ENCODE results near the gene ZSCAN10. TPM values are rescaled to one million over a fixed set of nuclear protein-coding genes. Genes with fewer than 3 reads are reported as not detected.
"Not testable (repeated sequence)": the region's sequence is repeated elsewhere in the genome, so short reads cannot be mapped to it uniquely, and the experiment has no call there.

ZSCAN10 gene
- total RNA-seq, 1 experiment from 2014 or later: 207 TPM

- H3K9me3 Mint-ChIP-seq: no peaks in the 10 kb centered on the region
- H2BK120ac ChIP-seq (ENCODE audit: low read depth, low read length, poor library complexity, severe bottlenecking): no peak overlapping the region
Measured at GRCh38 chr16:3140603-3141427, 41.7 kb upstream of the ZSCAN10 start.

GRCh38 chr16:3139561-3139960 is 40.5 kb upstream of the ZSCAN10 start:
- H2BK20ac ChIP-seq (ENCODE audit: low read depth, low read length, poor library complexity, severe bottlenecking); H3K56ac ChIP-seq (ENCODE audit: insufficient read length, low read depth, low read length); H3K9me3 Mint-ChIP-seq; H3K23me2 ChIP-seq (ENCODE audit: insufficient read length, low read depth, low read length, poor library complexity, severe bottlenecking); H3K18ac ChIP-seq (ENCODE audit: insufficient read length, low read depth, low read length); H4K5ac ChIP-seq (ENCODE audit: insufficient read length, low read depth, low read length); DNase-seq; H3K9me3 ChIP-seq (ENCODE audit: control insufficient read depth, low read depth, low read length); H3K79me2 ChIP-seq (ENCODE audit: insufficient read depth, low read length); H2BK120ac ChIP-seq (ENCODE audit: low read depth, low read length, poor library complexity, severe bottlenecking); H3K4me2 ChIP-seq (ENCODE audit: insufficient read depth, insufficient read length, low read length); H3K23ac ChIP-seq (ENCODE audit: insufficient read length, low read depth, low read length); H3K14ac ChIP-seq (ENCODE audit: insufficient read depth, low read length); H3K79me1 ChIP-seq (ENCODE audit: insufficient read depth, low read depth, low read length, poor library complexity, severe bottlenecking); H2BK15ac ChIP-seq (ENCODE audit: low read depth, low read length); H3K27me3 Mint-ChIP-seq (ENCODE audit: low read depth); H3K9ac ChIP-seq (ENCODE audit: extremely low read depth, insufficient read length, low read length); H3K4me3 Mint-ChIP-seq; H2BK5ac ChIP-seq (ENCODE audit: insufficient read length, low read length); H2AK5ac ChIP-seq (ENCODE audit: insufficient read length, low read length); H2AFZ ChIP-seq (ENCODE audit: low read length); H3K27ac Mint-ChIP-seq; H4K20me1 ChIP-seq (ENCODE audit: control insufficient read depth, insufficient read depth, insufficient read length); H3K4me1 Mint-ChIP-seq; H4K91ac ChIP-seq (ENCODE audit: insufficient read length, low read depth, low read length); H4K8ac ChIP-seq (replicated peaks; ENCODE audit: insufficient read length, low read depth, low read length); H2BK12ac ChIP-seq (ENCODE audit: insufficient read length, low read depth, low read length); H3K27me3 ChIP-seq (ENCODE audit: insufficient read depth, low read length); H3T11ph ChIP-seq (ENCODE audit: low read length); H3K27ac ChIP-seq (ENCODE audit: insufficient read length, low read depth, low read length); H3K4me1 ChIP-seq (ENCODE audit: insufficient read depth, low read length); H3K4ac ChIP-seq (ENCODE audit: low read depth, low read length): not testable (repeated sequence)
- no CpG with 5 or more reads among the region's 9 CpGs for WGBS (ENCODE audit: extremely low coverage, insufficient read length, low lambda C conversion rate)
- H3K36me3 Mint-ChIP-seq (ENCODE audit: insufficient read depth in 1 of 3, low read depth in 3 of 3): peaks cover 7 to 20% (median 15%) of the 10 kb centered on the region in 3 experiments; a peak in 5 of 7 replicates

More at GRCh38 chr16:3140603-3141427, 41.7 kb upstream of the ZSCAN10 start:
- Mint-ChIP-seq H3K27me3 (ENCODE audit: low read depth) (peaks cover 4% of the 10 kb centered on the region), H3K4me3 (no peak overlapping the region), H3K4me1 (peaks cover 3 to 6% of the 10 kb centered on the region in 2 experiments; a peak in 3 of 4 replicates), H3K27ac (no peak overlapping the region; a peak in 1 of 7 replicates), H3K36me3 (ENCODE audit: insufficient read depth in 1 of 3, low read depth in 3 of 3) (peaks cover 7 to 20% (median 15%) of the 10 kb centered on the region in 3 experiments; a peak in 5 of 7 replicates)
- no peak overlapping the region for H2BK12ac ChIP-seq (ENCODE audit: insufficient read length, low read depth, low read length)
- H3K4me2 ChIP-seq (ENCODE audit: insufficient read depth, insufficient read length, low read length): no peak overlapping the region
- H4K5ac ChIP-seq (ENCODE audit: insufficient read length, low read depth, low read length): no peak overlapping the region
- no peak overlapping the region for H3K56ac ChIP-seq (ENCODE audit: insufficient read length, low read depth, low read length)
- no peak overlapping the region for H4K91ac ChIP-seq (ENCODE audit: insufficient read length, low read depth, low read length)
- H3K23me2 ChIP-seq (ENCODE audit: insufficient read length, low read depth, low read length, poor library complexity, severe bottlenecking): no peaks in the 10 kb centered on the region
- no peaks in the 10 kb centered on the region for H4K20me1 ChIP-seq (ENCODE audit: control insufficient read depth, insufficient read depth, insufficient read length)
- H2AFZ ChIP-seq (ENCODE audit: low read length): no peak overlapping the region
- H3K79me2 ChIP-seq (ENCODE audit: insufficient read depth, low read length): no peaks in the 10 kb centered on the region
- no peak overlapping the region for H3K27ac ChIP-seq (ENCODE audit: insufficient read length, low read depth, low read length)
- H3K9me3 ChIP-seq (ENCODE audit: control insufficient read depth, low read depth, low read length): no peaks in the 10 kb centered on the region
- H3T11ph ChIP-seq (ENCODE audit: low read length): no peak overlapping the region
- TF ChIP-seq CTCF (conservative IDR thresholded peaks at IDR 0.05): no peak
- DNase-seq: peak; percentile 26
- no peak overlapping the region for H3K14ac ChIP-seq (ENCODE audit: insufficient read depth, low read length)
- no peaks in the 10 kb centered on the region for H3K79me1 ChIP-seq (ENCODE audit: insufficient read depth, low read depth, low read length, poor library complexity, severe bottlenecking)
- H2BK5ac ChIP-seq (ENCODE audit: insufficient read length, low read length): no peak overlapping the region
- H3K9ac ChIP-seq (ENCODE audit: extremely low read depth, insufficient read length, low read length): no peak overlapping the region
- no peak overlapping the region for H3K23ac ChIP-seq (ENCODE audit: insufficient read length, low read depth, low read length)
- no peak overlapping the region for H3K18ac ChIP-seq (ENCODE audit: insufficient read length, low read depth, low read length)
- no peak overlapping the region for H2BK15ac ChIP-seq (ENCODE audit: low read depth, low read length)
- WGBS (ENCODE audit: extremely low coverage, insufficient read length, low lambda C conversion rate): no CpG with 5 or more reads among the region's 69 CpGs
- H4K8ac ChIP-seq (replicated peaks; ENCODE audit: insufficient read length, low read depth, low read length): no peak overlapping the region
- no peaks in the 10 kb centered on the region for H3K4me1 ChIP-seq (ENCODE audit: insufficient read depth, low read length)
- no peak overlapping the region for H3K4ac ChIP-seq (ENCODE audit: low read depth, low read length)
- no peak overlapping the region for H2BK20ac ChIP-seq (ENCODE audit: low read depth, low read length, poor library complexity, severe bottlenecking)
- no peaks in the 10 kb centered on the region for H3K27me3 ChIP-seq (ENCODE audit: insufficient read depth, low read length)
- no peak overlapping the region for H2AK5ac ChIP-seq (ENCODE audit: insufficient read length, low read length)

Measured in H9 (cell line).